ENCODE measurements around the gene USP48. TPM values are rescaled to one million over a fixed set of nuclear protein-coding genes. Genes with fewer than 3 reads are reported as not detected.

USP48 gene
- total RNA-seq, 1 experiment from 2014 or later, result 84.8 TPM

GRCh38 chr1:21633992-21634805 is 148.8 kb downstream of the USP48 start:
- Histone ChIP-seq H4K91ac (ENCODE audit: insufficient read length, low read depth, low read length) (no peak overlapping the region), H3K27me3 (ENCODE audit: insufficient read depth, low read length) (no peaks in the 10 kb centered on the region), H3K4ac (ENCODE audit: low read depth, low read length) (no peak overlapping the region), H3K23me2 (ENCODE audit: insufficient read length, low read depth, low read length, poor library complexity, severe bottlenecking) (no peaks in the 10 kb centered on the region), H3K9ac (ENCODE audit: extremely low read depth, insufficient read length, low read length) (no peak overlapping the region), H3K18ac (ENCODE audit: insufficient read length, low read depth, low read length) (no peak overlapping the region), H2AK5ac (ENCODE audit: insufficient read length, low read length) (no peak overlapping the region), H2BK15ac (ENCODE audit: low read depth, low read length) (no peak overlapping the region), H4K20me1 (ENCODE audit: control insufficient read depth, insufficient read depth, insufficient read length) (no peaks in the 10 kb centered on the region), H4K5ac (ENCODE audit: insufficient read length, low read depth, low read length) (no peak overlapping the region), H3K23ac (ENCODE audit: insufficient read length, low read depth, low read length) (no peak overlapping the region), H2BK5ac (ENCODE audit: insufficient read length, low read length) (no peak overlapping the region), H3K4me1 (ENCODE audit: insufficient read depth, low read length) (no peaks in the 10 kb centered on the region; the same call in 1 of the 2 replicates), H3K27ac (ENCODE audit: insufficient read length, low read depth, low read length) (no peak overlapping the region), H3K79me1 (ENCODE audit: insufficient read depth, low read depth, low read length, poor library complexity, severe bottlenecking) (no peaks in the 10 kb centered on the region), H2BK120ac (ENCODE audit: low read depth, low read length, poor library complexity, severe bottlenecking) (no peak overlapping the region), H3K4me2 (ENCODE audit: insufficient read depth, insufficient read length, low read length) (no peak overlapping the region), H3K56ac (ENCODE audit: insufficient read length, low read depth, low read length) (no peak overlapping the region), H4K8ac (replicated peaks; ENCODE audit: insufficient read length, low read depth, low read length) (no peak overlapping the region), H3K79me2 (ENCODE audit: insufficient read depth, low read length) (no peaks in the 10 kb centered on the region), H3T11ph (ENCODE audit: low read length) (no peak overlapping the region), H3K14ac (ENCODE audit: insufficient read depth, low read length) (no peak overlapping the region), H2AFZ (ENCODE audit: low read length) (no peak overlapping the region), H2BK12ac (ENCODE audit: insufficient read length, low read depth, low read length) (no peak overlapping the region), H2BK20ac (ENCODE audit: low read depth, low read length, poor library complexity, severe bottlenecking) (no peak overlapping the region), H3K9me3 (ENCODE audit: control insufficient read depth, low read depth, low read length) (no peaks in the 10 kb centered on the region)
- Mint-ChIP-seq H3K4me3 (no peak overlapping the region), H3K27me3 (ENCODE audit: low read depth) (no peaks in the 10 kb centered on the region; the same call in 1 of the 2 replicates), H3K36me3 (ENCODE audit: insufficient read depth in 1 of 3, low read depth in 3 of 3) (no peaks in the 10 kb centered on the region), H3K9me3 (no peaks in the 10 kb centered on the region; a peak in 2 of 5 replicates), H3K4me1 (peaks cover 39 to 59% of the 10 kb centered on the region in 2 experiments), H3K27ac (0 out of 7 replicates have a peak overlapping the region, but pooled peaks of 1 of the 3 experiments have one; percentile 33)
- no peak for DNase-seq
- WGBS (ENCODE audit: extremely low coverage, insufficient read length, low lambda C conversion rate), result no CpG with 5 or more reads among the region's 18 CpGs
- no peak for TF ChIP-seq CTCF (conservative IDR thresholded peaks at IDR 0.05)
